SK-N-MC (cell line): ENCODE data around the gene PRKN.
"Not testable (repeated sequence)": the region's sequence is repeated elsewhere in the genome, so short reads cannot be mapped to it uniquely, and the experiment has no call there.

Experiments
- DNase-seq: peaks from one replicate; pipeline ENCODE4 v3.0.0-alpha.2; 2011; ENCODE audit warnings: low read depth, low spot score
- H3K27ac ChIP-seq: fragments of 200-600 bp; sonication (generic); 2 replicates; pipeline ENCODE4 v1.5.1; 2016; ENCODE audit warnings: mixed run types
- H3K36me3 ChIP-seq: fragments of 200-600 bp; sonication (generic); 2 replicates; pipeline ENCODE4 v1.6.1; 2017; ENCODE audit warnings: antibody characterized with exemption, low read length, mixed read lengths; ENCODE audit not compliant: insufficient read depth
- H3K4me3 ChIP-seq: fragments of 200-600 bp; sonication (generic); 2 replicates; pipeline ENCODE4 v1.5.1; 2016
- H3K9ac ChIP-seq: fragments of 200-600 bp; sonication (generic); 2 replicates; pipeline ENCODE4 v1.8.0; 2017; ENCODE audit warnings: mixed run types, mixed read lengths; ENCODE audit not compliant: insufficient read length
- H3K9me3 ChIP-seq: fragments of 200-600 bp; sonication (generic); 2 replicates; pipeline ENCODE4 v1.6.1; 2017; ENCODE audit warnings: low read depth, mild to moderate bottlenecking, antibody characterized with exemption, low read length, moderate library complexity, mixed read lengths
- EZH2 ChIP-seq: fragments of 200-600 bp; sonication (generic); IDR thresholded peaks from one replicate; pipeline ENCODE4 v1.6.1; 2017; ENCODE audit warnings: antibody characterized with exemption
- FOXP2 ChIP-seq: optimal IDR thresholded peaks from 2 replicates; pipeline ENCODE3; 2011; ENCODE audit warnings: mild to moderate bottlenecking, moderate library complexity; ENCODE audit not compliant: insufficient read depth; ENCODE audit errors: extremely low read length, control extremely low read depth
- POLR2AphosphoS5 ChIP-seq: IDR thresholded peaks from 2 replicates; pipeline ENCODE4 v1.6.1; 2012; ENCODE audit warnings: mild to moderate bottlenecking, low read depth, low read length, borderline replicate concordance

PRKN gene

DNA sequence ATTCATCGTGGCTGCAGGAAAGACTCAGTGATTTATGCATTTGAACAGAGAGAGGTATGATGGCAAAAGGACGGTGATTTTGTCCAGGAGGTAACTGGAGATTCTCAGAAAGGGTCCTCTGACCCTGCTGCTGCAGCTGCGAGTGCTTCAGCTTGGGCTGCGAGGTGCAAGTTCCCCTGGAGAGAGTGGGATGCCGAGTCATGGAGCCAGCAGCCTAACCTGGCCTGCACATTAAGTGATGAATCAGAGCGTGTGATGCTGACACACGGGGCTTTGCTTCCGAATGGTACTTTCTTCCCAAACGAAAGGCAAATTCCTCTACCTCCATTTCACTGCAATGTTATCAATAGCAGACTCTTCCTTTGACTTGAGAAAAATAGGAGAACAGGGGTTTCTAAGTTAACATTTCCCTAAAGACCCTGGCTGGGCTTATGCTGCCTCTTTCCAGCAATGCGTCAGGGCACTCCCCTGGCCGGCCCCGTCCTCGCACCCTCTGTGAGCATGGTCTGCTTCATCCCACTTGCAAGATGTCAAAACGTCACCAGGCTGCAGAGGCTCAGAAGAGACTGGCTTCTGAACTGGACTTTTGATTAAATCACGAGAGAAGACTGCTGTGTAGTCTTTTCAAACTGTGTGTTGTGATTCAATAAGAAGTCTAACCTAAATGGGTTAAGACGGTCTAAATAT is 825.7 kb downstream of the PRKN start:
- H3K4me3 ChIP-seq: no peak overlapping the region
- no peaks in the 10 kb centered on the region for H3K9me3 ChIP-seq
- H3K27ac ChIP-seq: no peak overlapping the region
- no peak for DNase-seq
- H3K9ac ChIP-seq: no peak overlapping the region
- no peak for TF ChIP-seq FOXP2
- TF ChIP-seq EZH2: no peak
- no peak for TF ChIP-seq POLR2AphosphoS5
- H3K36me3 ChIP-seq: no peaks in the 10 kb centered on the region

DNA sequence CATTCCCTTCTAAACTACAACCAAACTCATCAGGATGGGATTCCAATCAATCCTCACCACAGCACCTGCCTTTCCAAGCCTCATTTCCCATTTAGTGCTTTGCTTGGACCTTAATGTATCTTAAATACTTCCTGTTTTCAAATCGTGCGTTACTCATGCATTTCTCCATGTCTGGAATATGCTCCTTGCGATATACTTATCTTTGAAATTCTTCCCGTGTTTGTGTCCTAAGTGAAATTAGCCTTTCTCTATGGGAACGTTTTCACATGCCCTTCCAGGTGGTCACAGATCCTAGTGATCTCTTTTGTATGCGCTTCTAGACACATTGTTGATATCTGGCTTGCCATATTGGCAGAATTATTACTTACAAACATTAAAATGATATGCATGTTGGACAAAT is 833.1 kb downstream of the PRKN start:
- H3K4me3 ChIP-seq: no peak overlapping the region
- no peaks in the 10 kb centered on the region for H3K36me3 ChIP-seq
- no peak overlapping the region for H3K27ac ChIP-seq
- no peaks in the 10 kb centered on the region for H3K9me3 ChIP-seq
- TF ChIP-seq FOXP2 (no peak), EZH2 (no peak), POLR2AphosphoS5 (no peak)
- no peak overlapping the region for H3K9ac ChIP-seq
- no peak for DNase-seq

DNA sequence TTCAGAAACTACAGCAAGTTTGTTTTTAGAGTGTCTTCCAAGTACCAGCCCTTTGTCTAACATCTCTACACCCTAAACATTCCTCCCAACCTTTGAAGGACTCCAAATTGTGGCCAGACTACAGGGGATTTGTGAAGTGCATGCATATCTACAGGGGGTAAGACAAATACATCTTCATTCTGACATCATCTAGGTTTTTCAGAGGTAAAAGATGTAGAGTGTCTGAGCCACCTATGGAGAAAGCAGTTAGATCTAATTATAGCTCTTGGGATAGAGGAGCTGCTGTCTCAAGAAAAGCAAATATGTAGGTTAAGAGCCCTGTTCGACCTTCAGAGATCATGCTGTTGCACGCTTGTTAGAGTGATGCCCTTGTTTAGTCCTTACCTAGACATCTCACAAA is 836.0 kb downstream of the PRKN start:
- TF ChIP-seq POLR2AphosphoS5 (no peak), FOXP2 (no peak), EZH2 (no peak)
- H3K4me3 ChIP-seq: peak overlapping the region; percentile 72
- no peaks in the 10 kb centered on the region for H3K36me3 ChIP-seq
- no peak for DNase-seq
- no peak overlapping the region for H3K9ac ChIP-seq
- H3K9me3 ChIP-seq: no peaks in the 10 kb centered on the region
- H3K27ac ChIP-seq: peak overlapping the region; percentile 65; the same call in 1 of the 2 replicates

DNA sequence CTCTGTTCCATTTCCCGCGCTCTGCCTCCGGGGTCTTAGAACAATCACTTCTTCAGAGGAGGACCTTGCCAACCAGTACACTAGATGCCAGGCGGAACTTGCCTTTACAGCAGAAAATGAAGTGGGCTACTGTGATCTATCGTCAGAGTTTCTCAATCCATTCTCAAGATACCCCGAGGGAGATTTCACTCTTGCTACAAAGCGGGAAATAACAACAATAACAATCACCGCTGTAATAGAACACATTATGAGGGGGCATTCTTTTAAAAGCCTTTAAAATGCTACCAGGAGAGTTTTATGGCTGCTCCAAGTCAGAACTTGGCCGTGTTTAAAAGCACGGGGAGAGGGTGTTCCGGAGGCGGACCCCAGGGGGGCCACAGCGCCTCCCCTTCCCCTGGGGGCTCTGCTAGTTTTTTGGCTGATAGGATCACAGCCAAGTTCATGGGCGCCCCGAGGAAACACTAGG is 836.7 kb downstream of the PRKN start:
- Histone ChIP-seq H3K27ac (peak overlapping the region; percentile 65), H3K4me3 (peak overlapping the region; percentile 72), H3K36me3 (no peaks in the 10 kb centered on the region), H3K9ac (peak overlapping the region; percentile 46), H3K9me3 (no peaks in the 10 kb centered on the region)
- DNase-seq: peak; percentile 73
- TF ChIP-seq POLR2AphosphoS5 (peak; percentile 72), EZH2 (no peak), FOXP2 (peak; percentile 82)

DNA sequence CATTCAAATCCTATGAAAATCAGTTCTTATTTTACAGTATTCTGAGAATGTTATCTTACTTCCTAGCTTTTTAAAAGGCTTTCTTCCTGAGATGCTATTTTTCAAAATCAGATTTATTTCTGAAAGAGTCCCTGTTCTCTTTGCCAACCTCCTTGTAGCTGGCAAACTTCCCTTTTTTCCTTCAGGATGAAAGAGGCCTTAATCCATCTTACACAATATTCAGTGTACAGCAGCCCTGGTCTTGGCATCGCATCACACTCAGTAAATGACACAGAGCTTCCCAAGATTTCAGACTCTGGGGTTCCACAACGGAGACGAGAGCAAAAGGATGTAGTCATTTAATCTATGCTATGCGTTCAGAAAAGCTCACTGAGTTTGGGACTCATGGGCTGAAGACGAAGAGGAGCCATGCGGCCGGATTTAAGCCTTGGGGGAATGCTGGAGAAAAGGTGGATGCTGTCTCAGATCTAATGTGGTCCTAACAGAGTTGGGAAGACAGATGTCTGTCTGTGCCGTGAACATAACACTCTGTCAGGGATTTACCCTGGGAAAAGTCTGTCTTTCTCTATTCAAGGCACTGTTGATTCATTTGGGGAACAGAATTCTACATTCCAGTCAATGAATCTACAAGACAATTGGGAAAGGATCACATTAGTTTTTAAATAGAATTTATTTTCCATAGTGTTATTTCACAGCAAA is 837.3 kb downstream of the PRKN start:
- Histone ChIP-seq H3K4me3 (peak overlapping the region; percentile 72), H3K27ac (peak overlapping the region; percentile 65), H3K9me3 (no peaks in the 10 kb centered on the region), H3K9ac (peak overlapping the region; percentile 46), H3K36me3 (no peaks in the 10 kb centered on the region)
- TF ChIP-seq FOXP2 (no peak), POLR2AphosphoS5 (no peak), EZH2 (no peak)
- no peak for DNase-seq

DNA sequence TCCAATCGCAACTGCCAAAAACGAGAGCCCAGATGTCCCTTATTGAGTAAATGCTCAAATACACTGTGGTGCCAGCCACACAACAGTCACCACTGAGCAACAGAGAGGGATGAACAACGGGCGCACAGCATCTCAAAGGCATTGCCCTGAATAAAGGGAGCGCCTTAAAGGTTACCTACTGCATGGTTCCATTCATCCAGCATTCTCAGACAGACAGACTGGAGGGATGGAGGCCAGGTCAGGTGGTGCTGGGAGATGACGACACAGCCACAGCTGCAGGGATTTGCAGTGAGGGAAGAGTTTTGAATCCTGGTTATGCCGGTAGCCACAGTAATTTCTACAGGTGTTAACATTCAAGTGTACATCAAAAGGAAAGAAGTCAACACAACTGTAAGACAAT is 838.2 kb downstream of the PRKN start:
- TF ChIP-seq POLR2AphosphoS5 (no peak), EZH2 (no peak)
- H3K9me3 ChIP-seq: no peaks in the 10 kb centered on the region
- no peak for DNase-seq
- no peak overlapping the region for H3K27ac ChIP-seq
- no peaks in the 10 kb centered on the region for H3K36me3 ChIP-seq
- H3K4me3 ChIP-seq: no peak overlapping the region
- H3K9ac ChIP-seq: no peak overlapping the region

DNA sequence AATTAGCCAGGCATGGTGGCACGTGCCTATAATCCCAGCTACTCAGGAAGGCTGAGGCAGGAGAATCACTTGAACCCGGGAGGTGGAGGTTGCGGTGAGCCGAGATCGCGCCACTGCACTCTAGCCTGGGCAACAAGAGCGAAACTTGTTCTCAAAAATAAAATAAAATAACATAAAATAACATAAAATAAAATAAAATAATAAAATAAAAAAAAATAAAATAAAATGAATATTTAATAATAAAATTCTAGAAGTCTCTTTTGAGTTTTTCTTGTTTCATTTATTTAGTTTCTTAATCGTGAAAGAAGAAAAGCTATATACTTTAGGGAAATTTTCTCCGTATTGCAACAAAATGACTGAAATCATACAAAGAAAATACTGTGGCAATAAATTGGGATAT is 841.0 kb downstream of the PRKN start:
- H3K36me3 ChIP-seq, H3K9ac ChIP-seq, H3K9me3 ChIP-seq, H3K4me3 ChIP-seq, H3K27ac ChIP-seq, DNase-seq: not testable (repeated sequence)

DNA sequence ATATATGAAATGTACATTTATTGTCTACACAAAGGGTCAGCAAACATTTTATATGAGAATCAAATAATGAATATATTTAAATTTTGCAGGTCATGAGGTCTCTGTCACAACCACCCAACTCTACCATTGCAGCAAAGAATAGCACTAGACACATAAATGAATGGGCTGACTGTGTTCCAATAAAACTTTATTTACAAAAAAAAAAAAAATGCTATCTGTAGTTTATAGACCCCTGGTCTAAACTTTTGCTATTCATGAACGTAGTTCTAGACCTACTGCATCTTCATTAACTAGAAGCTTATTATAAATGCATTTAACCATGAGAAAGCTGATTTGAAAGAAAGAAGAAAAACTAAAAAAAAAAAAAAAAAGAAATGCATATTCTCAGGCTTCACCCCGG is 842.8 kb downstream of the PRKN start:
- Histone ChIP-seq H3K9me3 (no peaks in the 10 kb centered on the region), H3K27ac (no peak overlapping the region), H3K4me3 (no peak overlapping the region), H3K9ac (no peak overlapping the region), H3K36me3 (no peaks in the 10 kb centered on the region)
- TF ChIP-seq FOXP2 (no peak), POLR2AphosphoS5 (no peak), EZH2 (no peak)
- no peak for DNase-seq

DNA sequence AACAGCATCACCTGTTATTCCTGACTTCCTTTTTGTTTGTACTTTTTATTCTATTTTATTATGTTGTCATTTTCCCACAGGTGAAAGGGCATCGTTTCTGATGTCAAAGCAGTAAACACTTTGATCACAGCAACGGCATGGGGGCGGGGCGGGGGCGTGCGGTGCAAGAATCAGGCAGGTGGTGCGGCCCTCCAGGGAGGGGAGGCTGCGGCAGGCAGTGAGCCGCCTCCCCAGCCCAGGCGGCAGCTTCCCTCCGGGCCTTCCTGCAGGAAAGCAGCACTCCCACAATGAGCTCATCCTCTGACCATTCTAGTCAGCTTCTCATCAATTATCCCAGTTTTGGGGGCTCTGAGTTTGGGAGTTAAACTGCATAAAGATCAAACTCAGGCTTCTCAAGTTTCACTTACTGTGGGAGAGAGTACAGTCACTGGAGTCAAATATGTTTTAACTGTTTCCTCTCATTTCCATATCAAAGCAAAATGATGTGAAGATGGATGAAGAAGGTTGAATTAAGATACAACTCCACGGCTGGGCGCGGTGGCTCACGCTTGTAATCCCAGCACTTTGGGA is 845.3 kb downstream of the PRKN start:
- H3K27ac ChIP-seq: no peak overlapping the region
- no peak for TF ChIP-seq POLR2AphosphoS5
- no peak for TF ChIP-seq FOXP2
- no peak for TF ChIP-seq EZH2
- no peak overlapping the region for H3K4me3 ChIP-seq
- no peaks in the 10 kb centered on the region for H3K9me3 ChIP-seq
- no peak for DNase-seq
- H3K9ac ChIP-seq: no peak overlapping the region
- no peaks in the 10 kb centered on the region for H3K36me3 ChIP-seq
